ENCODE measurements around the gene ZCCHC24.

Gene ZCCHC24

GRCh38 chr10:79379512-79380124 lies 65.8 kb downstream of the ZCCHC24 start:
- peak overlapping the region; percentile 51 to 53 for H3K9ac ChIP-seq (ENCODE audit: low read length in 2 of 2)
- H3K4me1 ChIP-seq (ENCODE audit: control insufficient read depth, insufficient read depth, low read length) = peaks cover 54% of the 10 kb centered on the region
- H3K27me3 ChIP-seq (ENCODE audit: control insufficient read depth in 1 of 2, insufficient read depth in 2 of 2, low read length in 2 of 2) = no peaks in the 10 kb centered on the region
- peak overlapping the region; percentile 99 for H3K27ac ChIP-seq (ENCODE audit: low read length)
- H3K9me3 ChIP-seq (ENCODE audit: control insufficient read depth in 2 of 2, low read length in 2 of 2) = no peaks in the 10 kb centered on the region
- peak overlapping the region; percentile 5 to 52 for H3K4me3 ChIP-seq (ENCODE audit: low read length in 2 of 2)
- H3K36me3 ChIP-seq (ENCODE audit: control insufficient read depth in 2 of 2, insufficient read depth in 2 of 2, low read length in 2 of 2) = peaks cover 0 to 2% of the 10 kb centered on the region in 2 donors

GRCh38 chr10:79378647-79379511 lies 66.5 kb downstream of the ZCCHC24 start:
- Histone ChIP-seq H3K4me1 (ENCODE audit: control insufficient read depth, insufficient read depth, low read length) (peaks cover 54% of the 10 kb centered on the region), H3K9ac (ENCODE audit: low read length in 2 of 2) (peak overlapping the region; percentile 42 to 53), H3K9me3 (ENCODE audit: control insufficient read depth in 2 of 2, low read length in 2 of 2) (no peaks in the 10 kb centered on the region), H3K27me3 (ENCODE audit: control insufficient read depth in 1 of 2, insufficient read depth in 2 of 2, low read length in 2 of 2) (no peaks in the 10 kb centered on the region), H3K36me3 (ENCODE audit: control insufficient read depth in 2 of 2, insufficient read depth in 2 of 2, low read length in 2 of 2) (peaks cover 0 to under 1% of the 10 kb centered on the region in 2 donors), H3K27ac (ENCODE audit: low read length) (peak overlapping the region; percentile 99), H3K4me3 (ENCODE audit: low read length in 2 of 2) (peak overlapping the region in 1 of 2 donors; percentile 52)

- Histone ChIP-seq H3K36me3 (ENCODE audit: control insufficient read depth in 2 of 2, insufficient read depth in 2 of 2, low read length in 2 of 2) (no peaks in the 10 kb centered on the region), H3K9ac (ENCODE audit: low read length in 2 of 2) (no peak overlapping the region), H3K9me3 (ENCODE audit: control insufficient read depth in 2 of 2, low read length in 2 of 2) (no peaks in the 10 kb centered on the region), H3K27ac (ENCODE audit: low read length) (peak overlapping the region; percentile 99), H3K27me3 (ENCODE audit: control insufficient read depth in 1 of 2, insufficient read depth in 2 of 2, low read length in 2 of 2) (no peaks in the 10 kb centered on the region), H3K4me3 (ENCODE audit: low read length in 2 of 2) (no peak overlapping the region), H3K4me1 (ENCODE audit: control insufficient read depth, insufficient read depth, low read length) (peaks cover 54% of the 10 kb centered on the region)
Observed at GRCh38 chr10:79378383-79378646, 67.1 kb downstream of the ZCCHC24 start.

GRCh38 chr10:79377557-79378382 lies 67.7 kb downstream of the ZCCHC24 start:
- Histone ChIP-seq H3K9me3 (ENCODE audit: control insufficient read depth in 2 of 2, low read length in 2 of 2) (no peaks in the 10 kb centered on the region), H3K9ac (ENCODE audit: low read length in 2 of 2) (no peak overlapping the region), H3K27ac (ENCODE audit: low read length) (no peak overlapping the region), H3K4me3 (ENCODE audit: low read length in 2 of 2) (no peak overlapping the region), H3K4me1 (ENCODE audit: control insufficient read depth, insufficient read depth, low read length) (peaks cover 52% of the 10 kb centered on the region), H3K36me3 (ENCODE audit: control insufficient read depth in 2 of 2, insufficient read depth in 2 of 2, low read length in 2 of 2) (no peaks in the 10 kb centered on the region), H3K27me3 (ENCODE audit: control insufficient read depth in 1 of 2, insufficient read depth in 2 of 2, low read length in 2 of 2) (no peaks in the 10 kb centered on the region)

GRCh38 chr10:79376751-79377556 lies 68.5 kb downstream of the ZCCHC24 start:
- Histone ChIP-seq H3K4me3 (ENCODE audit: low read length in 2 of 2) (no peak overlapping the region), H3K27me3 (ENCODE audit: control insufficient read depth in 1 of 2, insufficient read depth in 2 of 2, low read length in 2 of 2) (no peaks in the 10 kb centered on the region), H3K27ac (ENCODE audit: low read length) (no peak overlapping the region), H3K9ac (ENCODE audit: low read length in 2 of 2) (no peak overlapping the region), H3K36me3 (ENCODE audit: control insufficient read depth in 2 of 2, insufficient read depth in 2 of 2, low read length in 2 of 2) (no peaks in the 10 kb centered on the region), H3K9me3 (ENCODE audit: control insufficient read depth in 2 of 2, low read length in 2 of 2) (no peaks in the 10 kb centered on the region), H3K4me1 (ENCODE audit: control insufficient read depth, insufficient read depth, low read length) (peaks cover 44% of the 10 kb centered on the region)

- no peaks in the 10 kb centered on the region for H3K9me3 ChIP-seq (ENCODE audit: control insufficient read depth in 2 of 2, low read length in 2 of 2)
- no peaks in the 10 kb centered on the region for H3K36me3 ChIP-seq (ENCODE audit: control insufficient read depth in 2 of 2, insufficient read depth in 2 of 2, low read length in 2 of 2)
- no peak overlapping the region for H3K9ac ChIP-seq (ENCODE audit: low read length in 2 of 2)
- H3K27me3 ChIP-seq (ENCODE audit: control insufficient read depth in 1 of 2, insufficient read depth in 2 of 2, low read length in 2 of 2) = no peaks in the 10 kb centered on the region
- H3K4me1 ChIP-seq (ENCODE audit: control insufficient read depth, insufficient read depth, low read length) = peaks cover 36% of the 10 kb centered on the region
- no peak overlapping the region for H3K27ac ChIP-seq (ENCODE audit: low read length)
- H3K4me3 ChIP-seq (ENCODE audit: low read length in 2 of 2) = no peak overlapping the region
Observed at GRCh38 chr10:79376078-79376628, 69.3 kb downstream of the ZCCHC24 start.

- Histone ChIP-seq H3K4me1 (ENCODE audit: control insufficient read depth, insufficient read depth, low read length) (peaks cover 30% of the 10 kb centered on the region), H3K9ac (ENCODE audit: low read length in 2 of 2) (peak overlapping the region in 1 of 2 donors; percentile 11), H3K27ac (ENCODE audit: low read length) (no peak overlapping the region), H3K4me3 (ENCODE audit: low read length in 2 of 2) (peak overlapping the region in 1 of 2 donors; percentile 15), H3K9me3 (ENCODE audit: control insufficient read depth in 2 of 2, low read length in 2 of 2) (no peaks in the 10 kb centered on the region), H3K27me3 (ENCODE audit: control insufficient read depth in 1 of 2, insufficient read depth in 2 of 2, low read length in 2 of 2) (no peaks in the 10 kb centered on the region), H3K36me3 (ENCODE audit: control insufficient read depth in 2 of 2, insufficient read depth in 2 of 2, low read length in 2 of 2) (no peaks in the 10 kb centered on the region)
Observed at GRCh38 chr10:79375321-79376077, 69.9 kb downstream of the ZCCHC24 start.

- Histone ChIP-seq H3K4me1 (ENCODE audit: control insufficient read depth, insufficient read depth, low read length) (peaks cover 20% of the 10 kb centered on the region), H3K27me3 (ENCODE audit: control insufficient read depth in 1 of 2, insufficient read depth in 2 of 2, low read length in 2 of 2) (no peaks in the 10 kb centered on the region), H3K27ac (ENCODE audit: low read length) (no peak overlapping the region), H3K36me3 (ENCODE audit: control insufficient read depth in 2 of 2, insufficient read depth in 2 of 2, low read length in 2 of 2) (no peaks in the 10 kb centered on the region), H3K9ac (ENCODE audit: low read length in 2 of 2) (peak overlapping the region in 1 of 2 donors; percentile 36), H3K9me3 (ENCODE audit: control insufficient read depth in 2 of 2, low read length in 2 of 2) (peaks cover 0 to 5% of the 10 kb centered on the region in 2 donors), H3K4me3 (ENCODE audit: low read length in 2 of 2) (peak overlapping the region; percentile 15 to 44)
Observed at GRCh38 chr10:79374312-79375191, 70.9 kb downstream of the ZCCHC24 start.

GRCh38 chr10:79372871-79373270 lies 72.6 kb downstream of the ZCCHC24 start:
- H3K9me3 ChIP-seq (ENCODE audit: control insufficient read depth in 2 of 2, low read length in 2 of 2) = peaks cover 0 to 5% of the 10 kb centered on the region in 2 donors
- no peak overlapping the region for H3K27ac ChIP-seq (ENCODE audit: low read length)
- H3K27me3 ChIP-seq (ENCODE audit: control insufficient read depth in 1 of 2, insufficient read depth in 2 of 2, low read length in 2 of 2) = no peaks in the 10 kb centered on the region
- H3K9ac ChIP-seq (ENCODE audit: low read length in 2 of 2) = no peak overlapping the region
- no peak overlapping the region for H3K4me3 ChIP-seq (ENCODE audit: low read length in 2 of 2)
- no peaks in the 10 kb centered on the region for H3K36me3 ChIP-seq (ENCODE audit: control insufficient read depth in 2 of 2, insufficient read depth in 2 of 2, low read length in 2 of 2)
- peaks cover 14% of the 10 kb centered on the region for H3K4me1 ChIP-seq (ENCODE audit: control insufficient read depth, insufficient read depth, low read length)
